WTC11 (cell line): ENCODE results near the gene ZNF436. TPM values are rescaled to one million over a fixed set of nuclear protein-coding genes. Genes with fewer than 3 reads are reported as not detected.

ENCODE experiments used
- ATAC-seq: fragments of 200-7000 bp; cut with Tn5 transposase; 2 replicates; pipeline ENCODE4 v1.10.0; 2021; ENCODE audit warnings: mild to moderate bottlenecking, moderate library complexity
- CTCF ChIA-PET: fragments of 300-600 bp; sonication (Branson Sonifier 250); formaldehyde crosslinking; loops from one replicate; lab custom pipeline; 2021; ENCODE audit warnings: antibody characterized with exemption; lab: Charles Lee
- POLR2A ChIA-PET: fragments of 350-600 bp; sonication (Branson Sonifier 250); formaldehyde crosslinking; loops from one replicate; lab custom pipeline; 2021; ENCODE audit warnings: antibody characterized with exemption; lab: Charles Lee
- DNase-seq: peaks from one replicate; pipeline ENCODE4 v3.0.0; 2021; ENCODE audit warnings: low spot score
- H3K27ac Mint-ChIP-seq: 2 replicates; pipeline ENCODE4 v1.8.0; 2021; ENCODE audit warnings: mixed read lengths
- H3K27me3 Mint-ChIP-seq: 2 replicates; pipeline ENCODE4 v1.8.0; 2021; ENCODE audit warnings: low read depth, mild to moderate bottlenecking, moderate library complexity, mixed read lengths
- H3K36me3 Mint-ChIP-seq: 2 replicates; pipeline ENCODE4 v1.8.0; 2021; ENCODE audit warnings: mixed read lengths
- H3K4me1 Mint-ChIP-seq: 2 replicates; pipeline ENCODE4 v1.8.0; 2022; ENCODE audit warnings: mixed read lengths
- H3K4me3 Mint-ChIP-seq: 2 replicates; pipeline ENCODE4 v1.8.0; 2021; ENCODE audit warnings: mild to moderate bottlenecking, moderate library complexity, mixed read lengths
- H3K9me3 Mint-ChIP-seq: 2 replicates; pipeline ENCODE4 v1.8.0; 2021; ENCODE audit warnings: mixed read lengths
- CTCF ChIP-seq: fragments of 200-600 bp; IDR thresholded peaks from 2 replicates; pipeline ENCODE4 v1.8.0; 2022; ENCODE audit warnings: antibody characterized with exemption
- ELF4 ChIP-seq: sonication (generic); formaldehyde crosslinking; IDR thresholded peaks from 2 replicates; pipeline ENCODE4 v1.8.1; 2022; ENCODE audit warnings: low read depth, mild to moderate bottlenecking, moderate library complexity, missing genetic modification reagents
- HMGXB4 ChIP-seq: sonication (generic); formaldehyde crosslinking; IDR thresholded peaks from 2 replicates; pipeline ENCODE4 v1.8.1; 2023; ENCODE audit warnings: mild to moderate bottlenecking, moderate library complexity, missing genetic modification reagents
- JAZF1 ChIP-seq: fragments of 250-450 bp; sonication (Bioruptor Pico); IDR thresholded peaks from 2 replicates; pipeline ENCODE4 v1.9.0; 2021; ENCODE audit warnings: moderate library complexity, mild to moderate bottlenecking, inconsistent platforms
- NR2C2 ChIP-seq: sonication (generic); formaldehyde crosslinking; IDR thresholded peaks from 2 replicates; pipeline ENCODE4 v1.8.0; 2022; ENCODE audit warnings: mild to moderate bottlenecking, missing genetic modification reagents
- NR3C1 ChIP-seq: sonication (generic); formaldehyde crosslinking; conservative IDR thresholded peaks from 2 replicates; pipeline ENCODE4 v1.8.1; 2023; ENCODE audit warnings: low read depth, mild to moderate bottlenecking, missing genetic modification reagents
- PRDM15 ChIP-seq: sonication (generic); formaldehyde crosslinking; IDR thresholded peaks from 2 replicates; pipeline ENCODE4 v1.8.0; 2022; ENCODE audit warnings: missing genetic modification reagents
- ZBTB21 ChIP-seq: sonication (generic); formaldehyde crosslinking; IDR thresholded peaks from 2 replicates; pipeline ENCODE4 v1.8.1; 2023; ENCODE audit warnings: mild to moderate bottlenecking, missing genetic modification reagents, borderline replicate concordance
- ZMAT4 ChIP-seq: fragments of 250-450 bp; sonication (Bioruptor Pico); IDR thresholded peaks from 2 replicates; pipeline ENCODE4 v1.9.0; 2021; ENCODE audit warnings: mild to moderate bottlenecking
- ZNF121 ChIP-seq: sonication (generic); formaldehyde crosslinking; IDR thresholded peaks from 2 replicates; pipeline ENCODE4 v1.8.0; 2023; ENCODE audit warnings: missing genetic modification reagents
- ZNF263 ChIP-seq: sonication (generic); formaldehyde crosslinking; IDR thresholded peaks from 2 replicates; pipeline ENCODE4 v1.8.1; 2022; ENCODE audit warnings: low read depth, mild to moderate bottlenecking, moderate library complexity, missing genetic modification reagents
- total RNA-seq: library from RNA; stranded (reverse); gene quantifications from 3 replicates; pipeline ENCODE4 v1.2.3, GENCODE V29; 2021
- TF ChIP-seq, protein P1 (sequence below): sonication (generic); formaldehyde crosslinking; IDR thresholded peaks from 2 replicates; pipeline ENCODE4 v1.8.1; 2023; ENCODE audit warnings: mild to moderate bottlenecking, missing genetic modification reagents, moderate library complexity
- TF ChIP-seq, protein P2 (sequence below): sonication (generic); formaldehyde crosslinking; IDR thresholded peaks from 2 replicates; pipeline ENCODE4 v1.8.0; 2023; ENCODE audit warnings: missing genetic modification reagents, mild to moderate bottlenecking, borderline replicate concordance

Gene ZNF436
- total RNA-seq, 1 experiment from 2014 or later: 1.3 TPM

DNA sequence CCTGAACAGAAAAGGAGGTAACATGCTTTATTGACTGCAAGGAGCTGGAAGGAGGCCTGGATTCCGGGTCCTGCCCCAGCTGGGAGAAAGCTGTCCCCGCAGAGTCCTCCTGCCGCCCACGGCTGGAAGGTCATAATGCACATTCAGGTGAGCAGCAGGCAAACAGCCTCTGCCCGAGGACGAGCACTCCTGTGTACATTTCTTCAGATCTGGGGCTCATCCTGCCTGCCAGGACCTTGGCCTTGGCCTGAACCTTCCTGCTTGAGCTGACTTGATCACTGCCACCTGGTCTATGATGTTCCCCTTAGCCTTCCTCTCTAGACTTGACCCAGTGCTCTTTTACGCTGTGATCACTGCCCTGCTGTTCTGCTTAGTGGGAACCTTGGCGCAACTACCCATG is 17.9 kb upstream of the ZNF436 start (continued):
- no peak for TF ChIP-seq ZMAT4 (CRISPR knock-in tag)
- TF ChIP-seq CTCF: no peak
- no peak for TF ChIP-seq ZNF263 (CRISPR knock-in tag)
- TF ChIP-seq, protein P1, sequence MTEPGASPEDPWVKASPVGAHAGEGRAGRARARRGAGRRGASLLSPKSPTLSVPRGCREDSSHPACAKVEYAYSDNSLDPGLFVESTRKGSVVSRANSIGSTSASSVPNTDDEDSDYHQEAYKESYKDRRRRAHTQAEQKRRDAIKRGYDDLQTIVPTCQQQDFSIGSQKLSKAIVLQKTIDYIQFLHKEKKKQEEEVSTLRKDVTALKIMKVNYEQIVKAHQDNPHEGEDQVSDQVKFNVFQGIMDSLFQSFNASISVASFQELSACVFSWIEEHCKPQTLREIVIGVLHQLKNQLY (CRISPR knock-in tag): no peak
- TF ChIP-seq, protein P2, sequence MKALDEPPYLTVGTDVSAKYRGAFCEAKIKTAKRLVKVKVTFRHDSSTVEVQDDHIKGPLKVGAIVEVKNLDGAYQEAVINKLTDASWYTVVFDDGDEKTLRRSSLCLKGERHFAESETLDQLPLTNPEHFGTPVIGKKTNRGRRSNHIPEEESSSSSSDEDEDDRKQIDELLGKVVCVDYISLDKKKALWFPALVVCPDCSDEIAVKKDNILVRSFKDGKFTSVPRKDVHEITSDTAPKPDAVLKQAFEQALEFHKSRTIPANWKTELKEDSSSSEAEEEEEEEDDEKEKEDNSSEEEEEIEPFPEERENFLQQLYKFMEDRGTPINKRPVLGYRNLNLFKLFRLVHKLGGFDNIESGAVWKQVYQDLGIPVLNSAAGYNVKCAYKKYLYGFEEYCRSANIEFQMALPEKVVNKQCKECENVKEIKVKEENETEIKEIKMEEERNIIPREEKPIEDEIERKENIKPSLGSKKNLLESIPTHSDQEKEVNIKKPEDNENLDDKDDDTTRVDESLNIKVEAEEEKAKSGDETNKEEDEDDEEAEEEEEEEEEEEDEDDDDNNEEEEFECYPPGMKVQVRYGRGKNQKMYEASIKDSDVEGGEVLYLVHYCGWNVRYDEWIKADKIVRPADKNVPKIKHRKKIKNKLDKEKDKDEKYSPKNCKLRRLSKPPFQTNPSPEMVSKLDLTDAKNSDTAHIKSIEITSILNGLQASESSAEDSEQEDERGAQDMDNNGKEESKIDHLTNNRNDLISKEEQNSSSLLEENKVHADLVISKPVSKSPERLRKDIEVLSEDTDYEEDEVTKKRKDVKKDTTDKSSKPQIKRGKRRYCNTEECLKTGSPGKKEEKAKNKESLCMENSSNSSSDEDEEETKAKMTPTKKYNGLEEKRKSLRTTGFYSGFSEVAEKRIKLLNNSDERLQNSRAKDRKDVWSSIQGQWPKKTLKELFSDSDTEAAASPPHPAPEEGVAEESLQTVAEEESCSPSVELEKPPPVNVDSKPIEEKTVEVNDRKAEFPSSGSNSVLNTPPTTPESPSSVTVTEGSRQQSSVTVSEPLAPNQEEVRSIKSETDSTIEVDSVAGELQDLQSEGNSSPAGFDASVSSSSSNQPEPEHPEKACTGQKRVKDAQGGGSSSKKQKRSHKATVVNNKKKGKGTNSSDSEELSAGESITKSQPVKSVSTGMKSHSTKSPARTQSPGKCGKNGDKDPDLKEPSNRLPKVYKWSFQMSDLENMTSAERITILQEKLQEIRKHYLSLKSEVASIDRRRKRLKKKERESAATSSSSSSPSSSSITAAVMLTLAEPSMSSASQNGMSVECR (CRISPR knock-in tag): no peak
- no peak for TF ChIP-seq NR2C2 (CRISPR knock-in tag)

GRCh38 chr1:23385119-23385621 is 15.5 kb upstream of the ZNF436 start:
- CTCF ChIA-PET: interaction anchor here (1.3 kb wide), 1 partner anchor 19 kb away, joined by 5 read pairs; no protein-coding TSS in a partner anchor
- Mint-ChIP-seq H3K27me3 (no peaks in the 10 kb centered on the region), H3K4me1 (no peaks in the 10 kb centered on the region), H3K27ac (no peak overlapping the region)
- TF ChIP-seq NR2C2 (CRISPR knock-in tag) (no peak), JAZF1 (CRISPR knock-in tag) (no peak), ZBTB21 (CRISPR knock-in tag) (no peak), ZNF121 (CRISPR knock-in tag) (no peak), HMGXB4 (no peak), ELF4 (CRISPR knock-in tag) (no peak), NR3C1 (no peak), PRDM15 (CRISPR knock-in tag) (no peak)
- TF ChIP-seq, all 79 proteins: peak for 0
- no peak overlapping the region for H3K4me3 Mint-ChIP-seq
- POLR2A ChIA-PET: interaction anchor here (0.9 kb wide), 1 partner anchor 17 kb away, joined by 3 read pairs; no protein-coding TSS in a partner anchor
- H3K36me3 Mint-ChIP-seq: no peaks in the 10 kb centered on the region
- H3K9me3 Mint-ChIP-seq: no peaks in the 10 kb centered on the region
- ATAC-seq (no peak), DNase-seq (no peak)
